Measurements from ENCODE around the gene ANKRD42.

ANKRD42 gene

GRCh38 chr11:83193315-83194280 is at the start of gene ANKRD42:
Gene ANKRD42, plus strand, starts transcription at chr11:83193712. Its CDS starts 959 bp downstream, at chr11:83194671.
- peak; percentile 95 for DNase-seq

GRCh38 chr11:83147895-83148294 is 45.6 kb upstream of the ANKRD42 start:
- no peak for DNase-seq

- DNase-seq: no peak
Observed at GRCh38 chr11:83150450-83150849, 43.1 kb upstream of the ANKRD42 start.

DNA sequence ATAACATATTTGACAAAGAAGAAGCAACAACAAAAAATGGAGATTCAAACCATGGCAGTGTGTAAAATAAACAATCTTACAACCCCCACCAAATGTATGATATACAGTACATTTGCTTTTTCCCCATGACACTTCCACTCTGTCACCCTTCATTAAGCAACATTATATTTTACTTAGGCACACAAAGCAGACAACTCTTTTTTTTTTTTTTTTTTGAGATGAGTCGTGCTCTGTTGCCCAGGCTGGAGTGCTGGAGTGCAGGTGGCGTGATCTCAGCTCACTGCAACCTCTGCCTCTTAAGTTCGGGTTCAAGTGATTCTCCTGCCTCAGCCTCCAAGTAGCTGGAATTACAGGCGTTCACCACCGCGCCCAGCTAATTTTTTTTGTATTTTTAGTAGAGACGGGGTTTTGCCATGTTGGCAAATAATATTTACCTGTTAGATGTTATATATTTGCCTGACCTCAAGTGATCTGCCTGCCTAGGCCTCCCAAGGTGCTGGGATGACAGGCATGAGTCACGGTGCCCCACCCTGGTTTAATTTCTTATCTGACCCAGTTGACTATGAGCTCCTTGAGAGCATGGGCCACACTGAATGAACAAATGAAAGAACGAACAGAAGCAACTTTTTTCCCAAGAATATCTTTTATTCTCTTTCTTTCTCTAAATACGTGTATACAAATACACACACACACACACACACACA is 42.1 kb upstream of the ANKRD42 start:
- peak; percentile 85 for DNase-seq

GRCh38 chr11:83152264-83152663 is 41.2 kb upstream of the ANKRD42 start:
- DNase-seq: peak; percentile 70

DNA sequence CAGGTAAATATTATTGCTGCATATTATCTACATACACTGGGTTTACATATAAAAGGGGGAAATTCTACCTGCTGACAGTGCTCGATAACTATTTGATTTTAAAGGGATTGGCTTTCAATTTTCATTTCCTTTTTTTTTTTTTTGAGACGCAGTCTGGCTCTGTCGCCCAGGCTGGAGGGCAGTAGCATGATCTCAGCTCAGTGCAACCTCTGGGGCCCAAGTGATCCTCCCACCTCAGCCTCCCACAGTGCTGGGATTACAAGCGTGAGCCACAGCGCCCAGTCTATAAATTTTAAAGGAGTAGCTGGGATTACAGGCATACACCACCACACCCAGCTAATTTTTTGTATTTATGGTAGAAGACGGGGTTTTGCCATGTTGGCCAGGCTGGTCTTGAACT is 39.7 kb upstream of the ANKRD42 start:
- no peak for DNase-seq

DNA sequence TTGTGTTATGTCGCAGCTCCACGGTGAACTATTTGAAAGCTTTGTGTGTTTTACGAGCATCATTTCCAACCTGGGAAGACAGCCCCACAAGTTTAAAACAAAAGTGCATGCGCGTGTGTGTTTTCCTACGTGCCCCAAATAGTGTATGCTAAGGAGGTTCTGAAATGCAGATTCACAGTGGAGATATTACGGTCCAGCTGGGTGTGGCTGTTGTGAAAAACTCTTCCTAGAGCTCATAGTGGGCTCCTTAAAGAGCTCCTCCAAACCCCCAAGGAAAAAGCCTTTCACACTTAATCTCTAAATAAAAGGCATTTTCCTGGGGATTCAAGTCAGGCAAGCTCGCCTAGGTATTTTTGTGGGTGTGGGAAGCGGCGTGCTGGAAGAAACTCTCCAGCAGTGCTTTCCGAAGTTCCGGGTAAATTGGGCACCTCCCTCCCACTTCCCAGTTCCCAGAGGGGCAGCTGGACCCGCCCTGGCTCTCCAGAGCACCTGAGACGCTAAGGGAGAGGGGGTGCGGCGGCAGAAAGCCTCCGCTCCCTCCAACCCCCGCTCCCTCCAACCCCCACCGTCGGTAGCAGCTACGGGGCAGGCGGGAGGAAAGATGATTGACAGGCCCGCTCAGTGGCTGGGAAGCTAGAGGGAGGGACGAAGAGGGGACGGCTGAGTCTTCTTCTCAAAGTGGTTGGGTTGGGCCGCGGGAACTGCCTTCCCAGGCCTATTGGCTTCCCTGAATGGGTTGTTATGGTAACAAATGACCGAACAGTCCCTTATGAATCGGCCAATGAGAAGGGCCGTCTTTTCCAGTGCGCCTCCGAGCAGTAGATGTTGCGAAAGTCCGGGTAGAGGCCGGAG is 37.1 kb upstream of the ANKRD42 start:
- peak; percentile 100 for DNase-seq

DNA sequence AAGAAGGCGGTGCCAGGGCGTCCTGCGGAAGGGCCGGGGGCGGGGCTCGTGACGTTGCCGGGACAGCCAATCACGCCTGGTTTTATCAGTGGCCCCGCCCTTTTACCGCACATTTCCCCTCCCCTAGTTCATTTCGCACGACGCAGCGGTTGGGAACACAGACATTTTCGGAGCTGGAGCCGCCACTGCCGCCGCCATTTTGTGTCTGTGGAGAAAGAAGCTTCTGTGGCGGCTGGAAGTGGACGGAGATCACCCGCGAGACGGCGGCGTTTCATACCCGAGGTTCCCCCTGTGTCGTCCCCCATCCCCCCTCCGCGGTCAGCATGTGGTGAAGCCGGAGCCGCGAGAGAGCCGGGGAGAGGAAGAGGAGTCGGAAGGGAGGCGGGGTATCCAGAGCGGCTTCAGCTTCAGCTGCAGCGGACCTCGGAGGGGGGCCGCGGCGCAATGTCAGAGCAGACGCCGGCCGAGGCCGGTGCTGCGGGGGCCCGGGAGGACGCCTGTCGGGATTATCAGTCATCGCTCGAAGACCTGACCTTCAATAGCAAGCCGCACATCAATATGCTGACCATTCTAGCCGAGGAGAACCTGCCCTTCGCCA is 36.4 kb upstream of the ANKRD42 start, which contains the start of gene PCF11:
TSS of gene PCF11 (plus strand) at position 136 of the 598 bp plus-strand sequence. CDS start at position 445, 309 bp downstream.
- no peak for DNase-seq

GRCh38 chr11:83157594-83158356 is 35.7 kb upstream of the ANKRD42 start:
- peak; percentile 85 for DNase-seq

GRCh38 chr11:83158357-83158786 is 35.1 kb upstream of the ANKRD42 start:
- no peak for DNase-seq

DNA sequence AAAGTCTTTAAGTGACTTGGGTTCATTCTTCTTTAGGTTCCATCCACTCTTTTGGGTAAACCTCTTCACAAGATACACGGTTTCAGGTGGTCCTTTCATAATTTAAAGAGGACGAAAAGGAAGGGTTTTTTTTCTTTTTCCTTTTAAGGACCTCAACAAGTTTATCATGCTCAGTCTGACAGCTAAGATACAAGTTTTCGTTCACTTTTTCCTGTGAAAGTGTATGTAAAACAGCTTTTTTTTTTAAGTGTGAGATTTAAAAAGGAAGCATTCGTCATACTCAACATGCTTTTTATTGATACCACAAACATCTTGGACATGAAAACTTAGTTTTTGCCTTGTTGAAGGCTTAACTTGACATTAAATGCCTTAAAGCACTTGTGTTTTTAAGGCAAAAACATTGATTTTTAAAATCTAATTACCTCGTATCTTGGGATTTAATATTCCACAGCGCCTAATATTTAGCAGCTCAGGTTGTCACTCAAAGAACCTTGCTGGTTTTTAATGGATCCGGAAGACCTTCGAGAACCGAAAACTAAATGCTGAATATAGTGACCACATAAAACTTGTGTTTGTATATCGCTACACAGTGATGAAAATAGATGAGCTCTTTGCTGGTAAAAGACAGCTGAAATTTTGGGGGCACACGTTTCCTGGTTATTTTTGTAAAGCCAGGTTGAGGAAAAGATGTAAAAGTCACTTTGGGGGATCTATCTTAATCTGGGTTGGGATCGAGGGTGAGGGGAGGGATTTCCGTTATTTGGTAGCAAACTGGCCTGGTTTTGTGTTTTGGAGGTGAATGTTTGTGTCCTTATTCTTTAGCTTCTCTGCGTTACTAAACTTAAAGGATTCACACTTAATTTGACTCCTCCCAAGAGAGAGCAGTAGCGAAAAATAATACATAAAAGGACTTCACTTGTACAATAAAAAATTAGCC is 34.3 kb upstream of the ANKRD42 start:
- DNase-seq: no peak

GRCh38 chr11:83159902-83160865 is 33.3 kb upstream of the ANKRD42 start:
- peak; percentile 29 for DNase-seq

GRCh38 chr11:83161610-83162199 is 31.8 kb upstream of the ANKRD42 start:
- no peak for DNase-seq

- no peak for DNase-seq
Observed at GRCh38 chr11:83162377-83162776, 31.1 kb upstream of the ANKRD42 start.

DNA sequence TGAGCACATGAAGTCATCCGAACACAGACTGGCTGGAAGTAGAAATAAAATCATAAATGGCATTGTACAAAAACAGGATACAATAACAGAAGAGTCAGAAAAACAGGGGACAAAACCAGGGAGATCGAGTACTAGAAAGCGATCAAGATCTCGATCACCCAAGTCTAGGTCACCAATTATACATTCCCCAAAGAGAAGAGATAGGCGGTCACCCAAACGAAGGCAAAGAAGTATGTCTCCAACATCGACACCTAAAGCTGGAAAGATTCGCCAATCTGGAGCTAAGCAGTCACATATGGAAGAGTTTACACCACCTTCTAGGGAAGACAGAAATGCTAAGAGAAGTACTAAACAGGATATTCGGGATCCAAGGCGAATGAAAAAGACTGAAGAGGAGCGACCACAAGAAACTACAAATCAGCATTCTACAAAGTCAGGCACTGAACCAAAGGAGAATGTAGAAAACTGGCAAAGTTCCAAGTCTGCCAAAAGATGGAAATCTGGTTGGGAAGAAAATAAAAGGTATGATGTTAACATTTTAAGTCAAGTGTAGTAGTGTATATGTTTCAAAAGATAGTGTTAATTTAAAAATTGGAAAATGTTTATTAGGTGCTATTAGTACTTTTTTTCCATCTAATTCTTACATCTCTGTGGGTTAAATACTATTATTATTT is 27.2 kb upstream of the ANKRD42 start:
- no peak for DNase-seq

GRCh38 chr11:83168756-83169155 is 24.8 kb upstream of the ANKRD42 start:
- no peak for DNase-seq

DNA sequence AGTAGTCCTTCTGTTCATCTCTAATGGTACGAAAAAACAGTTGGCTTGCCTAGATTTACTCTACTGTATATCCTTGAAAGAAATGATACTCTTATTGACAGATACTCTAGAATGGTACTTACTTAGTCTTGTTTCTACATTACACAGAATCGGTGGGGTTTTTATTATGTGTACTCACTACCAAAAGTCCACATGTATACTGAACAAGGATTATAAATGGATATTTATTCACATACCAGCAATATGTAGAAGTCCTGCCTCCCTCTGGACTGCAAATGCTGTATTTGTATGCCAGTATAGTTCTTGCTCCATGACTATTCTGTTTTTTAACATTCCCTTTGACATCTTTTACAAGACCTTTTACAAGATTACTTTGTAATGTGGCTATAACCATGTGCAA is 22.6 kb upstream of the ANKRD42 start:
- DNase-seq: no peak

DNA sequence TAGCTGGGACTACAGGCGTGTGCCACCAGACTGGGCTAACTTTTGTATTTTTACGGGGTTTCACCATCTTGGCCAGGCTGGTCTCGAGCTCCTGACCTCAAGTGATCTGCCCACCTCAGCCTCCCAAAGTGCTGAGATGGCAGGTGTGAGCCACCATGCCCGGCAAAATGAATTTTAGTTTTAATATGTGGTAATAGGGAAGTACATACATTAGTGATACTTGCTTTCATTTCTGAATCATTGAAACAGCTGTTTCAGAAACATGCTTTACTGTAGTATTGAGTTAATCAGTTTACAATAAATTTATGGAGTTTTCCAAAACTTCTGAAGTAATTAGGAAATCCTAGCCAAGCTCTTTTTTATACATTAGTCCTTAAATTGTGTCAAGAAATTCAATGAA is 21.0 kb upstream of the ANKRD42 start:
- DNase-seq: no peak
